ENCODE results near the gene KEAP1.

DNA sequence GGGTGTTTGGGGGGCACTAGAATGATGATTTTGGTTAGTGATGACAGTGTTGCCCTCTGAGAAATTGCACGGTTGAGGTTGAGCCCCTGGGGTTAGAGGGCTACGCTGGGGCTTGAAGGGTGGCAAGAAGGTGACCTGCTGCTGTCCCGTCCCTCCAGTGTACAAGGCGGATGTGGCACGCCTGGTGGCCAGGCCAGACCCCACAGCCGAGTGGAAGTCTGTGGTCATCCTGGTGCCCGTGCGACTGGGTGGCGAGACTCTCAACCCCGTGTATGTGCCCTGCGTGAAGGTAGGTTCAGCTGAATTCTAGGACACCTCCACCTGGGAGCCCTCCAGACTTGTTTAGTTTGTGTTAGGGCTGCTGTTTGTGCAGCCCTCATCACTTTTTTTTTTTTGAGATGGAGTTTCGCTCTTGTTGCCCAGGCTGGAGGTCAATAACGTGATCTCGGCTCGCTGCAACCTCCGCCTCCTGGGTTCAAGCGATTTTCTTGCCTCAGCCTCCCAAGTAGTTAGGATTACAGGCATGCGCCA, 45.7 kb upstream of the KEAP1 start:
- TF ChIP-seq SIX5 (IDR thresholded peaks at IDR 0.05; ENCODE audit: borderline replicate concordance in 1 of 2, insufficient read depth in 1 of 2, low read depth in 1 of 2, low read length in 2 of 2) (no peak), ZKSCAN8 (CRISPR knock-in tag; IDR thresholded peaks at IDR 0.05) (no peak), HNRNPUL1 (IDR thresholded peaks at IDR 0.05; ENCODE audit: low read length) (no peak), NFE2 (IDR thresholded peaks at IDR 0.05; ENCODE audit: low read depth) (no peak), FOXK1 (CRISPR knock-in tag; IDR thresholded peaks at IDR 0.05; ENCODE audit: borderline replicate concordance) (no peak), STAG1 (CRISPR knock-in tag; IDR thresholded peaks at IDR 0.05; ENCODE audit: borderline replicate concordance) (no peak), MTA2 (IDR thresholded peaks at IDR 0.05; ENCODE audit: low read depth) (no peak), NFYB (IDR thresholded peaks at IDR 0.05; ENCODE audit: extremely low read depth, insufficient read length) (no peak), NR2C1 (IDR thresholded peaks at IDR 0.05) (no peak), NR2C1 (tag; IDR thresholded peaks at IDR 0.05) (no peak)

Measured in K562 (cell line).